Measurements from ENCODE around the gene MOGAT2. TPM values are rescaled to one million over a fixed set of nuclear protein-coding genes. Genes with fewer than 3 reads are reported as not detected.

Gene MOGAT2
- total RNA-seq, 1 donor from 2014 or later: 1.9 TPM

GRCh38 chr11:75759832-75760231, 42.2 kb downstream of the MOGAT2 start:
- DNase-seq (ENCODE audit: low spot score): no peak

- no peak for DNase-seq (ENCODE audit: low spot score)
Measured at GRCh38 chr11:75760243-75760642, 42.6 kb downstream of the MOGAT2 start.

GRCh38 chr11:75760710-75761493, 43.3 kb downstream of the MOGAT2 start:
- DNase-seq (ENCODE audit: low spot score): no peak

- no peak for DNase-seq (ENCODE audit: low spot score)
Measured at GRCh38 chr11:75762158-75762557, 44.5 kb downstream of the MOGAT2 start.

GRCh38 chr11:75762885-75763284, 45.2 kb downstream of the MOGAT2 start:
- DNase-seq (ENCODE audit: low spot score): peak; percentile 30

- DNase-seq (ENCODE audit: low spot score): no peak
Measured at GRCh38 chr11:75763846-75764245, 46.2 kb downstream of the MOGAT2 start.

GRCh38 chr11:75765116-75765515, 47.5 kb downstream of the MOGAT2 start:
- DNase-seq (ENCODE audit: low spot score): no peak

- DNase-seq (ENCODE audit: low spot score): no peak
Measured at GRCh38 chr11:75766443-75767227, 49.0 kb downstream of the MOGAT2 start.

GRCh38 chr11:75767228-75767572, 49.6 kb downstream of the MOGAT2 start:
- DNase-seq (ENCODE audit: low spot score): no peak

GRCh38 chr11:75767793-75768111, 50.1 kb downstream of the MOGAT2 start:
- no peak for DNase-seq (ENCODE audit: low spot score)

- peak; percentile 59 for DNase-seq (ENCODE audit: low spot score)
Measured at GRCh38 chr11:75768112-75768908, 50.7 kb downstream of the MOGAT2 start, which contains the start of gene DGAT2. TSS of gene DGAT2 (plus strand) at chr11:75768778. CDS start at chr11:75768992, 214 bp downstream.

GRCh38 chr11:75768909-75769771, 51.5 kb downstream of the MOGAT2 start:
- no peak for DNase-seq (ENCODE audit: low spot score)

GRCh38 chr11:75770102-75770501, 52.5 kb downstream of the MOGAT2 start:
- DNase-seq (ENCODE audit: low spot score): no peak

GRCh38 chr11:75771646-75772410, 54.2 kb downstream of the MOGAT2 start:
- DNase-seq (ENCODE audit: low spot score): no peak

GRCh38 chr11:75773595-75774353, 56.1 kb downstream of the MOGAT2 start:
- DNase-seq (ENCODE audit: low spot score): no peak

GRCh38 chr11:75775056-75775455, 57.4 kb downstream of the MOGAT2 start:
- DNase-seq (ENCODE audit: low spot score): no peak

- DNase-seq (ENCODE audit: low spot score): no peak
Measured at GRCh38 chr11:75776546-75776945, 58.9 kb downstream of the MOGAT2 start.

GRCh38 chr11:75777461-75778110, 59.9 kb downstream of the MOGAT2 start:
- no peak for DNase-seq (ENCODE audit: low spot score)

- no peak for DNase-seq (ENCODE audit: low spot score)
Measured at GRCh38 chr11:75778962-75779361, 61.3 kb downstream of the MOGAT2 start.

Data from umbilical cord (tissue), 2 donors.